Stimulated activated CD4-positive, alpha-beta T cell treated with anti-CD3 and anti-CD28 coated beads, TNF-alpha, amount 100 ng/mL, for 4 hours (primary cell): ENCODE results near the gene TRRAP.
"Not testable (repeated sequence)": the region's sequence is repeated elsewhere in the genome, so short reads cannot be mapped to it uniquely, and the experiment has no call there.

Experiments used
- DNase-seq, 3 experiments: peaks; one replicate each; pipeline ENCODE4 v3.0.0-alpha.2; 2020; ENCODE audit warnings: low read depth in 3 of 3

TRRAP gene

DNA sequence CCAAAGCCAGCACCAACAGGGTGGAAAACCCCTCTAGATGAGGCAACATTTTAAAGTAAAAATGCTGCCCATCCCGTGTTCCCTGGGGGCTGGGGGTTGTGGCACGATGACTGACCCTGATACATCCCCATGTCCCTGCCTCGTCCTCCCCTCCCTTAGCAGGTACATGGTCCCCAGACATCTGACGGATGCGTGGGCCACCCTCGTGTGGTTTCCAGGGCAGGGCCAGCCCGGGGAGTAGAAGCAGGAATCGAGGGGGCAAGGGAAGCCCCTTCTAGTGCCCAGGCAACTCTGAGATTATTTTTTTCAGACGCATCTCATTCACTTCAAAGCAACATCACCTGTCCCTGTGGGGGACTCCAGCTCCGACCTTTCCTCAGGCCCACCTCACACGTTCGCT is 12.0 kb upstream of the TRRAP start:
- DNase-seq, result no peak

DNA sequence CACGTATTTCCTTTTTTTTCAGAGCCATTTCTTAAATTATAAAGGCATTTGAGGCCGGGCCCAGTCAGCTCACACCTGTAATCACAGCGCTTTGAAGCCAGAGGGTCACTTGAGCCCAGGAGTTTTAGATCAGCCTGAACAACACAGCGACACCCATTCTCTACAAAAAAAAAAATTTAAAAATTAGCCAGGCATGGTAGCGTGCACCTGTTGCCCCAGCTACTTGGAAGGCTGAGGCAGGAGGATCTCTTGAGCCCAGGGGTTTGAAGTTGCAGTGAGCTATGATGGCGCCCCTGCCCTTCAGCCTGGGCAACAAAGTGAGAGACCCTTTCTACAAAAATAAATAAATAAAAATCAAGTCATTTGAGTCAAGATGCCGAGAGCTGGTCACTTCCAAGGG is 11.6 kb upstream of the TRRAP start:
- no peak for DNase-seq

DNA sequence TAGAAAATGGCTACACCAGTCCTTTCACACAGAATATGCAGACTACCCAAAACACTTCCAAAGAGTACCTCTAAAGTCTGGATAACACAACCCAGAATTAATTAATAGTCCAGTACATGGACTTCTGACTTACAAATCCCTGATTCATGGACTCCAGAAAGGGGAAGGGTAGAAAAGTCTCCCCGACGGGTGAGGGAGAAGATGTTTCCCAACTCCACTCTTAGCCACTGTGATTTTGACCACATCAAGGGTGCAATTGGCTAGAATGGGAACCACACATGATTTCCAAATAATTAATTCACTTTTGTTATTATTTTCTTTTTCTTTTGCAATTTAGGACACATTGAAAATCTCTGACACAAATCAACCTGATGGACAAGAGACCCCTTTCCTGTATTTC is 9.9 kb upstream of the TRRAP start:
- DNase-seq, result no peak

DNA sequence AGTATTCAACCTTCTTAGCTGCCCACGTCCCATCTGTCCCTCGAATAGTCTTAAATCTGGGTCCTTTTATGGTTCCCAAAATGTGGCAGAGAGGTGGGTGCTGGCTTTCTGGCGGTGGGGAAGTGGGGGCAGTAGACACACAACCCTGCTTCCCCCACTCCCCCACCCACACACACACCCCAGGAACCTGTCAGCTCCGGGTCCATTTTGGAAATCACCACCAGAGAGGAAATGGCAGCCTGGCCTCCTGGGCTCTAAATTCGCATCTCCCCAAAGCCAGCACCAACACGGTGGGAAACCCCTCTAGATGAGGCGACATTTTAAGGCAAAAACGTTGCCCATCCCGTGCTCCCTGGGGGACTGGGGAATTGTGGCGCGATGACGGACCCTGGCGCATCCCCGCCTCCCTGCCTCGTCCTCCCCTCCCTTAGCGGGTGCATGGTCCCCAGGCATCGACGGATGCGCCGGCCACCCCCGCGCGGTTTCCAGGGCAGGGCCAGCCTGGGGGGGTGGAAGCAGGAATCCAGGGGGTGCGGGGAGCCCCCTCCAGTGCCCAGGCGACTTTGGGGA is 9.2 kb upstream of the TRRAP start:
- DNase-seq, result no peak

DNA sequence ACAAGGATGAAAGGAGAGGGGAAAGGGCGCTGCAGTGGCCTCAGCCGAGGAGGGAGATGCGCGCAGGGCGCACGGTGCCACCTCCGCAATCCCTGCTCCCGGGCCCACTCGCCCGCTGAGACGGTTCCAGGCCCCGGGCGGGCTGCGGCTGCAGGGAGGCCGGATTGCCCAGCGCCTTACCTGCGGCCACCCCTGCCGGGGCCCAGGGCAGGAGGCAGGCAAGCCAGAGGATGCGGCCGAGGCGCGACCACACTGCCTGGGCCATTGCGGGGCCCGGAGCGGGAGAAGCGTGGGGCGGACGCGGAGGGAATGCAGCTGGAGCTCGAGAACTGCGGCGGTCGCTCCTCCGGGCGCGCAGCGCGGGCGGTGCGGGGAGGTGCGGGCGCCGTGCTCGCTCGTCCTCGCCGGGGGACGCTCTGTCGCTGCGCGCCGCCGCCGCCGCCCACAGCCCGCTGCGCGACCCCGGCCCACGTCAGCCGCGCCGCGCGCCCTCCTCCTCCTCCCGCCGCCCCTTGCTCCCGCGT is 8.7 kb upstream of the TRRAP start, which contains the start of gene TMEM130:
TMEM130 (minus strand) TSS at position 418 of the 524 bp plus-strand sequence; CDS start at position 265, 153 bp downstream.
- no peak for DNase-seq

DNA sequence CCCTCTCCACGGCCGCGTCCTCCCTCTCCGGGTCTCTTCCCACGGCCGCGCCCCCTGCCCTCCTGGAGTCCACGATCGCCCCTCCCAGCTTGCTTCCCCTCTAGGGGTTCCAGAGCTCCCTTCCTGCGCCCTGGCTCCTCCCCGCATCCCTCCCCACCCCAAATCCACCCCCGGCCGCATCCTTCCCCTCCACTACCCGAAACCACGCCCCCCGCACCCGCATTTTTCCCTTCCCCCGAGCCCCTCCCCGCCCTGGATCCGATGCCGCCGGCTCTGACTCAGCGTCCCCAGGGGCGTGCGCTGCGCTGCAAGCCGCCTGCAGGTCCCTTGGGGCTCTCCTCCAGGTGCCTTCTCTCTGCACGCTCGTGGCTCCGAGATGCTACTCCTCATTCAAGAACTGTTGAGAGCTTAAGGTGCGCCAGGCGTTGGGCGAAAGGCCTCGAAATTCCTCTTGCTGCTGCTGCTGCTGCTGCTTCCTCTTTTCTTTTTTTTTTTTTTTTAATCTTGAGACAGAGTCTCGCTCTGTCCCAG is 8.1 kb upstream of the TRRAP start:
- peak; percentile 60 to 79 (median 64) for DNase-seq

DNA sequence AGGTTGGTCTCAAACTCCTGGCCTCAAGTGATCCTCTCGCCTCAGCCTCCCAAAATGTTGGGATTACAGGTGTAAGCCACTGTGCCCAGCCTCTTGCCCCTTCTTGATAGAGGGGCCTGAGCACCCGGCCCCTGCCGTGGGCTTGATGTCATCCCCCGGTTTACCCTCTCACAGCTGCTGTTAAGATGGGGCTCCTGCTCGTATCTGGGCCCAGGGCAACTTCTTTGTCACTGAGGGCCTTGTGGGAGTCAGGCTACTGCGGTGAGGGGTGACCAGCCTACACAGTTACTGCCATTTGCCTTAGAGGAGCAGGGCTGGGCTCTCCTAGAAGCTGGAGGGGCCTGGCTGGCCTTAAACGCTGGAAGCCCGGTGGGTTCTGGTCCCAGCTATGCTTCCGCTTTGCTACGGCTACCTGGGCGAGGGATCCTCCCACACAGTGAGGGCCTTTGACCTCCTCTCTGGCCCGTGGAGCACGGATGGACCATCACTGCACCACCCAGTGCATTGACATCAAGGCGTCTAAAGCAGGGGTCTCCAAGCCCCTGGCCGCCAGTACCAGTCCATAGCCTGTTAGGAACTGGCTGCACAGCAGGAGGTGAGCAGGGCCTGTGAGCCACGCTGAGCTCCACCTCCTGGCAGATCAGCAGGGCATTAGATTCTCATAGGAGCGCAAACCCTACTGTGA is 7.4 kb upstream of the TRRAP start:
- DNase-seq, result no peak

DNA sequence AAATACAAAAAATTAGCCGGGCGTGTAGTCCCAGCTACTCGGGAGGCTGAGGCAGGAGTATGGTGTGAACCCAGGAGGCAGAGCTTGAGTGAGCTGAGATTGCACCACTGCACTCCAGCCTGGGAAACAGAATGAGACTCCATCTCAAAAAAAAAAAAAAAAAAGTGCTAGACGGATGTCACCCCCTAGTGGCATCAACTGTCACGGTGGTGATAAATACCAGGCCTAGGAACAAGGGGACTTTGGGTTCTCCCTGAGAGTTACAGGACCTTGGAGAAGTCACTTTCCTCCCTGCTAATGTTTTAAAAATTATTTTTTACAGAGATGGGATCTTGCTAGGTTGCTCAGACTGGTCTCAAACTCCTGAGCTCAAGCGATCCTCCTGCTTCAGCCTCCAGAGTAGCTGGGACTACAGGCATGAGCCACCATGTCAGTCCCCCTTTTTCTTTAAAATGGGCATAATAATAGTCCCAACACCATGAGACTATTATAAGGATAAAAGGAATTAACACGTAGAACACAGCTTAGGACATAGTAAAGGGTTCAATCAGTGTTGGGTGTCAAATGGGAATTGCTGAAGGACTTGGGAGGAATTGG is 5.9 kb upstream of the TRRAP start:
- no peak for DNase-seq

DNA sequence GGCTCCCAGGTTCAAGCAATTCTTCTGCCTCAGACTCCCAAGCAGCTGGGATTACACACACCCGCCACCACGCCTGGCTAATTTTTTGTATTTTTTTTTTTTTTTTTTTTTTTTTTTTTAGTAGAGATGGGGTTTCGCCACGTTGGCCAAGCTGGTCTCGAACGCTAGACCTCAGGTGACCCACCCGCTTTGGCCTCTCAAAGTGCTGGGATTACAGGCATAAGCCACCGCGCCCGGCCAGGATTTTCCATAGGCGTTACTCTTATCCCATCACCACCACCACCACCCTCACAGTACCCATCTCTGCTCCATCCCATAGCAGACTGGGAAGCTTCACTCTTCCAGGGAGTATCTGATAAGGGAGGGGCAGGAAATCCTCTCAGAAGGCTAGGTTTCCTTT is 4.7 kb upstream of the TRRAP start:
- DNase-seq, result not testable (repeated sequence)

DNA sequence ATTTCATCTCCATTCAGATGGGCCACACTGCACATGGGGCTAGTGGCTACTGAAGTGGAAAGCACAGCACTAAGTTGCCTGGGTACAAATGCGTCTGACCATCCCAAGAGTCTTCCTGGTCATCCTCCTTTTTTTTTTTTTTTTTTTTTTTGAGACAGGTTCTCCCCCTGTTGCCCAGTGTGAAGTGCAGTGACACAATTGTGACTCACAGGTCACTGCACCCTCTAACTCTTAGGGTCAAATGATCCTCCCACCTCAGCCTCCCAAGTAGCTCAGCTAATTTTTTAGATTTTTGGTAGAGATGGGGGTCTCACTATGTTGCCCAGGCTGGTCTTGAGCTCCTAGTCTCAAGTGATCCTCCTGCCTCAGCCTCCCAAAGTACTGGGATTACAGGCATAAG is 3.4 kb upstream of the TRRAP start:
- no peak for DNase-seq

DNA sequence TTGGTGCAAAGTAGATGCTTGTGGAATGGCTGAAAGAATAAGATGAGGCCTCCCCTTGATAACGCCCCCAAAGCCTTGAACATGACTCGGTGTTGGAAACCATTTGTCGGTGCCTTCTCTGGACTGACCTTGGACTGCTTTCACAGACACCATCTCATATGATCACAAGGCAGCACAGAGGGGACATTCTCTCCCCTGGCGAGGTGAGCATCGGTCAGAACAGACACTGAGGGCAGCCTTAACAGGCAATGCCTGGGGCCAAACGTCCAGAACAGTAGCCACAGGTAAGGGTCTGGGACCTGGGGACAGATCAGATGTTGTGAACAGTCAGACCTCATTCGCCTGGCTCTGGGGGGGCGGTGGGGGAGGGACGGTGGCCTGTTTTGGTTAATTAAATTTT is 2.8 kb upstream of the TRRAP start:
- DNase-seq, result no peak

DNA sequence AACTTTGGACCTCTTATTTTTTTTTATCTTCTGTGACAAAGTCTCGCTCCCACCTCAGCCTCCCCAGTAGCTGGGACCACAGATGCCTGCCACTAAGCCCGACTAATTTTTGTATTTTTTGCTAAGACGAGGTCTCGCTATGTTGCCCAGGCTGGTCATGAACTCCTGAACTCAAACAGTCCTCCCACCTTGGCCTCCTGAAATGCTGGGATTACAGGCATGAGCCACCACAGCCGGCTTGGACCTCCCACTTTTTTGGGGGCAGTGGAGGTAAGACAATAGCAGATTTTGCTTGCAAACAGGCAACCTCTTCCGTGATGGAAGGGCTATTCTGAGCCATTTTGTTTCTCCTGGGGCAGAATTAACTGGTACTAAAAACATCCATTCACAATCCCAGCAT is 1.2 kb upstream of the TRRAP start:
- no peak for DNase-seq

DNA sequence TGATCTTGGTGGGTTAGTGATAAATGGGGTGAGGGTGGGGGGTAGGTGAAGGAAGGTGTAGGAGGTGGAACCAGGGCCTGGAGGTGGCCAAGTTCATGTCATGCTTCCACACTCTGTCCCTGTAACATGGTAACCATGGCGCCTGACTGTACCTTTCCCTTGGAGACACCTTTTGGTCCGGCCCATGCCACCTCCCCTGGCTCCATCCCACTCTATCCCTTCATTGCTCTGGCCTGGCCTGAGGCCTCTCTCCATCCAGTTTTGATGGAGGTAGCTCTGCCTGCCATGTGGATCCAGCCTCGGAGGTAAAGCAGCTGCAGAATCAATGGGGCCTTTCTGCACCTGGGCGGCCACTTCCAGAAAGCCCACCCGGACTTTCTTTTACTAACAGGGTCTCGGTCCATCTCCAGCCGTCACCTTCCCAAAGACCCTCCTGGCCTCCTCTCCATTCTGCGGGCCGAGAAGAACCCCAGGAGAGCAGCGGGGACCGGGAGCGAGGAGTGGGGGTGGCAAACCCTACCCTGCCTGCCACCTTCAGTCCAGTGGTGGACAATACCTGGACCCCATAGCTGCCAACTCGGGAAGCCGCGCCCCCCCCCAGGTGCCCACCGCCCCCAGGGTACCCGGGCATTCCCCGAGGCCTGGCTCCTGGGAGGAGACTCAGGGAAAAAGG is 504 bp upstream of the TRRAP start:
- no peak for DNase-seq

DNA sequence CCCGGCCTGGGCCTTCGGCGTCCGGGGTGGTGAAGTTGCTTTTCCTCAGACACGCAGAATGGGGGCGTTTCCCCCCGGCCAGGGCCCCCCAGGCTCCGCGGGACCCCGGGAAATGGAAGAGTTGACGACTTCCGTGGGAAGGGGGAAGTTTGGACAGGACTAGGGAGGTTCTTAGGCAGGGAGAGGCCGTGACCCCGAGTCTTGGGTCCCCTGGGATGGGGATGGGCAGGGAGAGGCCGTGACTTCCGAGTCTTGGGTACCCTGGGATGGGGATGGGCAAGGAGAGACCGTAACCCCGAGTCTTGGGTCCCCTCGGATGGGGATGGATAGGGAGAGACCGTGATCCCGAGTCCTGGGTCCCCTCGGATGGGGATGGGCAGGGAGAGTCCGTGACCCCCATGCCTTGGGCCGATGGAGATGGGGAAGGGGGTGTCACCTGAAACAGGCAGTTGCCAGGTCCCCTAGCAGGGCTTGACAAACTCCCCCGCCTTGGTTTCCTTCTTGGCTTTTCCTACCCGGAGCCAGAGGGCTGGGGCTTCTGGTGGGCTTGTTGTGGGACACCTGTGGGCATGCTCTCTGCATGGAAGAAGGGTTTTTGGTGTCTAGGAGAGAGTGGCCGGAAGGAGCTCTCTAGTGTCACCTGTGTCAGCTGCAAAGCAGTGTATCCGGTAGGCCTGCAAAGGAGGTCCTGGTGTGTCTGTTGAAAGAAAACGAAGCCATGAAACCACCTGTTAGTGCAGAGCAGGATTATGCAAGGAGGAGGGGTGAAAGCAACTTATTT is 1.1 kb downstream of the TRRAP start:
- peak; percentile 18 to 49 (median 28) for DNase-seq

DNA sequence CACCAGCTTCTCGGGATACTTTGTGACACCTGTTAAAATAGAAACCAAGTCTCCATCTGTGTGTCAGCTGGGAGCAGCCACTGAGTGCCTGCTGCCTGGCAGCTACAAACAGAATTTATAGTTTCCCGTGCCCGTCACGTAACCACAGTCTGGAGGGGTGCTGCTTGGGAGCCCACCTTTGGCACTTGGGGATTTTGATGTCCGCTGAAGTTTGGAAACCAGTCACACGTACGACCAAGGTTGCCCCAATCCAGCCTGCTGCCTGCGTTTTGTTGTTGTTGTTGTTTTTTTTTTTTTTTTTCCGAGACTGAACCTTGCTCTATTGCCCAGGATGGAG is 1.6 kb downstream of the TRRAP start:
- no peak for DNase-seq

DNA sequence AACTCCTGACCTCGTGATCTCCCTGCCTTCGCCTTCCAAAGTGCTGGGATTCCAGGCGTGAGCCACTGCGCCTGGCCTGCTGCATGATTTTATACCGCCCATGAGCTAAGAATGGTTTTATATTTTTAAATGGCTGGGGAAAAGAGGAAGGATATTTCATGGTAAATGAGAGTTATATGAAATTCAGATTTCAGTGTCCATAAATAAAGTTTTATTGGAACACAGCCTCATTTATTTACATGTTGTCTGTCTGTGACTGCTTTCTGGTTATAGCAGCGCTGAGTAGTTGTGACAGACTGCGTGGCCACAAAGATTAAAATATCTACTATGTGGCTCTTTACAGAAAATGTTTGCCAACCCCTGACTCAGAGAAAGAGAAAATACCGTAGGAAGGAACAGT is 2.2 kb downstream of the TRRAP start:
- no peak for DNase-seq

DNA sequence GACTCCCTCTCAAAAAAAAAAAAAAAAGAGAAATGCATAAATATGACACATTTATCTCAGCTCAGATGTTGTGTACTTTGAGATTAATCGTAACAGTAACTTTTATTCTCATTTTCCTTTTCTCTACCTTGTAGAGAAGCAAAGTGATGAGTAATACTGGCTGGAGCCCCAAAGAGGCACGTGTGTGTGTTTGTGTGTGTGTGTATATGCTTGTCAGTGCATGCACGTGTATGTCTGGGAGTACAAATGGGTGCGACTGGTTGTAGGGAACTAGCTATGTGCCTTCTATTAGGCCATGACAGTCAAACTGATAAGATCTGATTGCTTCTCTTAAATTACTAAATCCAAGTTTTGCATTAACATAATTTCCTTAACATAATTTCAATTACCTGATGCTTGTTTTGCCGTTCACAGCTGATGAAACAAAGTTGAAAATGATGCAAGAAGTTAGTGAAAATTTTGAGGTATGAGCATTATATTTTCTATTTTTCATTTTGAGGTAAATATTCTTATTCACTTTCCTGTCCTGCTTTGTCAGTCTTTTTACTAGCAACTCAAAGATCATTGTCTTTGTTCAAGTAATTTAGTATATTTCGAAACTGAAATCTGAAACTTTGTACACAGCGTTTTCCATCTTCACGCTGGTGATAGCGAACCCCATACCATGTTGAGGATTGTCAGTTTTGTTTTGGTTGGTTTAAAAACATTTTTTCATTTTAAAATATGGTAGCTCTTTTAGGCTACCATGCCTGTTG is 3.4 kb downstream of the TRRAP start:
- DNase-seq, result no peak

DNA sequence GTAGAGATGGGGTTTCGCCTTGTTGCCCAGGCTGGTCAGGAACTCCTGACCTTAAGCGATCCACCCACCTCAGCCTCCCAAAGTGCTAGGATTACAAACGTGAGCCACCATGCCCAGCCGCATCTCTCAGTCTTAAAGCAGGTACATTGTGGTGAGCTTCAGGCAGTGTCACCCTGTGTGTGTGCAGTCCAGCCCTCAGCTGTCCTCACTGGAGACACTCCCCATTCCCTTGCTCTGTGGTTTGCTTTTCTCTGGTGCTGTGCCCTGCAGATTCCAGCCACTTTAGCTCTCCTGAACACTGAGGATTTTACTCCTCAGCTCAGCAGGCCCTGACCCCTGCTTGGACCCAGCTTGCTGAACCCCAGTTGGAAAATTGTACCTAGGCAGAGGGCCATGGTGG is 6.1 kb downstream of the TRRAP start:
- DNase-seq, result no peak

DNA sequence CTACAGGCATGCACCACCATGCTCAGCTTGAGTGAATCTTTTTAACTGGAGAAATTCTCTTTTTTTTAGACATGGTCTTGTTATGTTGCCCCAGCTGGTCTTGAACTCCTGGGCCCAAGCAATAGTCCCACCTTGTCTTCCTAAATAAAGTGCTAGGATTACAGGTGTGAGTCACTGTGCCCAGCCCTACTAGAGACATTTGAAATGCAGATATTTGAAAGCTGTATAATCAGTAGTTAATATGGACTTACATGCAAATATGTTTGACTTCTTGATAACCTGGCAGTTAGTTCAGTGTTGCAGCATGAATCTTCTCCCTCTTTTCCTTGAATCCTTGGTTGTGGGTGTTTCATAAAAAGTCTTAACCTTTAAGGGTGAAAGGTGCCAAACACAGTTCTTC is 8.7 kb downstream of the TRRAP start:
- DNase-seq, result no peak

DNA sequence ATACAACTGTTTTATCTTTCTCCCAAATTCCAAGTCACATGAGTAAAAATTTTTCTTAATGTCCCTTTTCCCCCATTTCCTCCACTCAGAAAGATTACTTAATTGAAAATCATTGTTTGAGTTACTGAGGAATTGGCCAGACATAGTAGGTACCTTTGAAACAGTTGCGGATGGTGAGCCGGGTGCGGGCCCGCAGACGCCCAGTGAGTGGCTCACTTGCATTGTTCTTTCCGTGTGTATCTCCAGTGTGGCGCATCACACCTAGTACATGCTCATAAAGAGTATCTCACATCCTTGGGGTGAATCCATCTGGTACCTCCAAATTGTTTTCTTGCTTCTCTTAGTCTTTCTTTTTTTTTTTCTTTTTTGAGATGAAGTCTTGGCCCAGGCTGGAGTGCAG is 14.3 kb downstream of the TRRAP start:
- DNase-seq, result no peak

DNA sequence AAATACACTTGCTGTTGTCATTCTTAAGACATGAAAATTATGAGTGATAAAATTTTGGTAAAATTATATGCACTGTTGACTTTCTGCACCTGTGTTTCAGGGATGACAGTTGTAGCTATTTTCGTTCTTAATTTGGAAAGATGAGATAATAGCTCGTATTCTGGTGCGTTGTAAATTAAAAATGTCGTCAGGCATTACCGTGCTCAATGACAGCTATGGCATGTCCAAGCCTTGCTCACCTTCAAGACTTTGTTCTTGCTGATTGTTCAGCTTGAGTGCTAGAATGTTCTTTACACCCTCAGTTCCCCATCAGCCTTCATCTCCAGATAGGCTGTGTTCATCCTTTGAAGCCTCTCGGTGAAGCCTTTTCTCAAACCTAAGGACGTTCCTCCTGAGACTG is 21.5 kb downstream of the TRRAP start:
- DNase-seq, result no peak
